Keratinocyte (primary cell): Measurements from ENCODE around the gene AMN. TPM values are rescaled to one million over a fixed set of nuclear protein-coding genes. Genes with fewer than 3 reads are reported as not detected.

Experiments
- DNase-seq: peaks from one replicate; pipeline ENCODE4 v3.0.0-alpha.2; 2011; ENCODE audit warnings: low read depth, missing footprints, low spot score
- FAIRE-seq: peaks from 2 replicates; lab custom pipeline; 2011; peaks lifted over from hg19 to GRCh38; lab: Jason Lieb, UNC
- H2AFZ ChIP-seq: 2 replicates; pipeline ENCODE4 v1.6.0; 2012; ENCODE audit warnings: low read length, control low read depth, inconsistent platforms; ENCODE audit not compliant: control insufficient read depth
- H3K27ac ChIP-seq: 2 replicates; pipeline ENCODE4 v1.5.1; 2011; ENCODE audit warnings: low read length; ENCODE audit not compliant: control insufficient read depth, insufficient read depth
- H3K27me3 ChIP-seq: 3 replicates; pipeline ENCODE4 v1.6.0; 2011; ENCODE audit warnings: low read length; ENCODE audit not compliant: control insufficient read depth, insufficient read depth; ENCODE audit errors: extremely low read depth
- H3K36me3 ChIP-seq, 2 experiments: 2 replicates in 1 of 2; 3 replicates in 1 of 2; pipeline ENCODE4 v1.5.1; 2011; ENCODE audit warnings: low read length in 2 of 2, mild to moderate bottlenecking in 1 of 2; ENCODE audit not compliant: control insufficient read depth in 2 of 2, insufficient read depth in 2 of 2; ENCODE audit errors: extremely low read depth in 1 of 2
- H3K4me1 ChIP-seq: 3 replicates; pipeline ENCODE4 v1.5.1; 2011; ENCODE audit warnings: low read length; ENCODE audit not compliant: control insufficient read depth, insufficient read depth; ENCODE audit errors: extremely low read depth
- H3K4me2 ChIP-seq: 3 replicates; pipeline ENCODE4 v1.6.0; 2011; ENCODE audit warnings: low read depth, low read length; ENCODE audit not compliant: control insufficient read depth, insufficient read depth; ENCODE audit errors: extremely low read depth
- H3K4me3 ChIP-seq, 3 experiments: fragments of 200-600 bp in 1 of 3; sonication (generic) in 1 of 3; 2 replicates in 2 of 3; 3 replicates in 1 of 3; pipeline ENCODE4 v1.5.1; 2011 to 2016; ENCODE audit warnings: low read length in 3 of 3, mild to moderate bottlenecking in 3 of 3, control low read depth in 2 of 3, inconsistent platforms in 1 of 3, low read depth in 1 of 3, mixed read lengths in 1 of 3, mixed run types in 1 of 3, moderate library complexity in 1 of 3; ENCODE audit not compliant: control insufficient read depth in 2 of 3, insufficient read depth in 2 of 3; ENCODE audit errors: extremely low read depth in 1 of 3
- H3K79me2 ChIP-seq: 2 replicates; pipeline ENCODE4 v1.6.0; 2012; ENCODE audit warnings: low read length; ENCODE audit not compliant: control insufficient read depth, insufficient read depth
- H3K9ac ChIP-seq: 3 replicates; pipeline ENCODE4 v1.6.0; 2011; ENCODE audit warnings: low read length; ENCODE audit not compliant: control insufficient read depth, insufficient read depth; ENCODE audit errors: extremely low read depth
- H3K9me1 ChIP-seq: 3 replicates; pipeline ENCODE4 v1.6.0; 2011; ENCODE audit warnings: low read length; ENCODE audit not compliant: control insufficient read depth, insufficient read depth; ENCODE audit errors: extremely low read depth
- H3K9me3 ChIP-seq: 2 replicates; pipeline ENCODE4 v1.5.1; 2012; ENCODE audit warnings: low read depth, low read length; ENCODE audit not compliant: control insufficient read depth
- H4K20me1 ChIP-seq: 3 replicates; pipeline ENCODE4 v1.6.0; 2011; ENCODE audit warnings: low read length; ENCODE audit not compliant: control insufficient read depth, insufficient read depth; ENCODE audit errors: extremely low read depth
- CTCF ChIP-seq, 3 experiments: IDR thresholded peaks in 1 of 3; conservative IDR thresholded peaks in 1 of 3; optimal IDR thresholded peaks in 1 of 3; 2 replicates in 2 of 3; 3 replicates in 1 of 3; pipeline versions ENCODE3 to v1.5.1; 2011; ENCODE audit warnings: low read length in 3 of 3, mild to moderate bottlenecking in 3 of 3, moderate library complexity in 2 of 3, control low read depth in 1 of 3, inconsistent platforms in 1 of 3; ENCODE audit not compliant: insufficient read depth in 2 of 3; ENCODE audit errors: extremely low read depth in 1 of 3
- EZH2 ChIP-seq: IDR thresholded peaks from one replicate; pipeline ENCODE4 v1.6.1; 2012; ENCODE audit warnings: inconsistent platforms, mild to moderate bottlenecking, low read length, moderate library complexity
- dilution Hi-C: fragments of 300-500 bp; cut with MboI; formaldehyde crosslinking; loops from one replicate; pipeline ENCODE4 v1.7.0; 2020; ENCODE audit warnings: low sequenced_read_pairs; ENCODE audit not compliant: extremely low pct_ligation_motif_present
- polyA plus RNA-seq, 5 experiments: library from polyadenylated mRNA; depleted of rRNA in 3 of 5; stranded (reverse) in 3 of 5; stranded (forward) in 1 of 5; unstranded in 1 of 5; fragments of >200 nt; gene quantifications; 1 replicate in 1 of 5; 2 replicates in 3 of 5; 3 replicates in 1 of 5; pipeline versions ENCODE4 v1.2.1 to v1.2.3, GENCODE V29; 2011 to 2012; ENCODE audit warnings: missing spikeins in 2 of 5, low read depth in 1 of 5, low replicate concordance in 1 of 5

AMN gene
- polyA plus RNA-seq, 1 donor (not counting 4 experiments of a cell fraction or from before 2014, with no cell fraction given): 0.22 TPM

- Histone ChIP-seq H4K20me1 (no peaks in the 10 kb centered on the region), H3K9me1 (no peaks in the 10 kb centered on the region), H3K9me3 (no peaks in the 10 kb centered on the region), H3K27ac (no peak overlapping the region), H3K79me2 (no peaks in the 10 kb centered on the region), H3K27me3 (no peaks in the 10 kb centered on the region), H3K36me3 (peaks cover 16% of the 10 kb centered on the region in 2 experiments), H3K4me2 (no peak overlapping the region), H3K9ac (no peak overlapping the region), H3K4me1 (no peaks in the 10 kb centered on the region), H3K4me3 (no peak overlapping the region), H2AFZ (no peak overlapping the region)
- dilution Hi-C loops: no loop called here
- DNase-seq (no peak), FAIRE-seq (no peak)
- TF ChIP-seq CTCF (optimal IDR thresholded peaks at IDR 0.05 in 1 of 3, IDR thresholded peaks at IDR 0.05 in 1 of 3, conservative IDR thresholded peaks at IDR 0.05 in 1 of 3; ENCODE audit: extremely low read depth in 1 of 3, insufficient read depth in 2 of 3, low read length in 3 of 3) (no peak), EZH2 (no peak)
These were observed 31.4 kb upstream of the AMN start for GRCh38 chr14:102891111-102891510.

- H3K27ac ChIP-seq: no peak overlapping the region
- no peak overlapping the region for H3K4me2 ChIP-seq
- H3K79me2 ChIP-seq: no peaks in the 10 kb centered on the region
- H2AFZ ChIP-seq: no peak overlapping the region
- H3K4me3 ChIP-seq: no peak overlapping the region
- no peaks in the 10 kb centered on the region for H3K9me3 ChIP-seq
- FAIRE-seq (no peak), DNase-seq (no peak)
- no peaks in the 10 kb centered on the region for H4K20me1 ChIP-seq
- no peaks in the 10 kb centered on the region for H3K27me3 ChIP-seq
- no peak for TF ChIP-seq EZH2
- no peak for TF ChIP-seq CTCF (optimal IDR thresholded peaks at IDR 0.05 in 1 of 3, IDR thresholded peaks at IDR 0.05 in 1 of 3, conservative IDR thresholded peaks at IDR 0.05 in 1 of 3; ENCODE audit: extremely low read depth in 1 of 3, insufficient read depth in 2 of 3, low read length in 3 of 3)
- no peak overlapping the region for H3K9ac ChIP-seq
- no peaks in the 10 kb centered on the region for H3K9me1 ChIP-seq
- H3K4me1 ChIP-seq: no peaks in the 10 kb centered on the region
- peaks cover 16% of the 10 kb centered on the region in 2 experiments for H3K36me3 ChIP-seq
- dilution Hi-C loops: no loop called here
These were observed 30.9 kb upstream of the AMN start for GRCh38 chr14:102891556-102891955.
